ENCODE data around the gene MED16. TPM values are rescaled to one million over a fixed set of nuclear protein-coding genes. Genes with fewer than 3 reads are reported as not detected.
"Not testable (repeated sequence)": the region's sequence is repeated elsewhere in the genome, so short reads cannot be mapped to it uniquely, and the experiment has no call there.

MED16 gene
- total RNA-seq, 1 donor from 2014 or later: 41.4 TPM

DNA sequence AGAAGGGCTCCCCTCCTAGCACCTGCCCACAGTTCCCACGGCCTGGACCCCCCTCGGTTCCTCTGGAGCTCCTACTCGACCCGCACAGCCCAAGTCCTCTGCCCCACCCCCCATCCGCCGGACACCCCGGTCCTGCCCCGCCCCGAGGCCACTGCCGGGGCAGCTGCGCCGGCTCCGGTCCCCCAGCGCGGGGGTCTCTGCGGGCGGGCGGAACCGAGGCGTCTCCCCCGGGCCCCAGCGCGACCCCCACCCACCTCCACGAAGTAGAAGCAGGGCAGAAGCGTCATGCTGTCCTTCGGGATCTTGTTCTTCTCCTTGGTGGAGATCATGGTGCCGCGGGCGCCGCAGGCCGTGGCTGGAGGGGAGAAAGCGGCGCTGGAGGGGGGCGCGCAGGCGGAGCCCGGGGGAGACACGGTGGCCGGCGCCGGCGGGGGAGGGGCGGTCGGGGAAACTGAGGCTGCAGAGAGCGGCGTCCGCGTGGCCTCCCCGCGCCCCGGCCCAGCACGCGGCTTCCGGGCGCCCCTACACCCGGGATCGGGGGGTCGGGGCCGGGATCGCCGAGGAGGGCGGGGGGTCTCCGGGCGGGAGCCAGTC lies 71.7 kb downstream of the MED16 start:
- FAIRE-seq (no peak), DNase-seq (ENCODE audit: low read depth) (no peak)
- TF ChIP-seq EZH2 (IDR thresholded peaks at IDR 0.05; ENCODE audit: insufficient read depth, low read length): peak; percentile 69
- TF ChIP-seq, protein P1, sequence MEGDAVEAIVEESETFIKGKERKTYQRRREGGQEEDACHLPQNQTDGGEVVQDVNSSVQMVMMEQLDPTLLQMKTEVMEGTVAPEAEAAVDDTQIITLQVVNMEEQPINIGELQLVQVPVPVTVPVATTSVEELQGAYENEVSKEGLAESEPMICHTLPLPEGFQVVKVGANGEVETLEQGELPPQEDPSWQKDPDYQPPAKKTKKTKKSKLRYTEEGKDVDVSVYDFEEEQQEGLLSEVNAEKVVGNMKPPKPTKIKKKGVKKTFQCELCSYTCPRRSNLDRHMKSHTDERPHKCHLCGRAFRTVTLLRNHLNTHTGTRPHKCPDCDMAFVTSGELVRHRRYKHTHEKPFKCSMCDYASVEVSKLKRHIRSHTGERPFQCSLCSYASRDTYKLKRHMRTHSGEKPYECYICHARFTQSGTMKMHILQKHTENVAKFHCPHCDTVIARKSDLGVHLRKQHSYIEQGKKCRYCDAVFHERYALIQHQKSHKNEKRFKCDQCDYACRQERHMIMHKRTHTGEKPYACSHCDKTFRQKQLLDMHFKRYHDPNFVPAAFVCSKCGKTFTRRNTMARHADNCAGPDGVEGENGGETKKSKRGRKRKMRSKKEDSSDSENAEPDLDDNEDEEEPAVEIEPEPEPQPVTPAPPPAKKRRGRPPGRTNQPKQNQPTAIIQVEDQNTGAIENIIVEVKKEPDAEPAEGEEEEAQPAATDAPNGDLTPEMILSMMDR (IDR thresholded peaks at IDR 0.05; ENCODE audit: insufficient read depth, low read depth, low read length): no peak
- Mint-ChIP-seq H3K9me3 (ENCODE audit: unreplicated experiment) (no peaks in the 10 kb centered on the region), H3K27ac (ENCODE audit: unreplicated experiment) (no peak overlapping the region), H3K36me3 (ENCODE audit: low read depth, unreplicated experiment) (no peaks in the 10 kb centered on the region), H3K27me3 (ENCODE audit: low read depth, unreplicated experiment) (no peaks in the 10 kb centered on the region), H3K4me3 (ENCODE audit: unreplicated experiment) (peak overlapping the region; percentile 76), H3K4me1 (ENCODE audit: low read depth, unreplicated experiment) (no peaks in the 10 kb centered on the region)
- Histone ChIP-seq H3K79me2 (ENCODE audit: insufficient read depth, low read length) (no peaks in the 10 kb centered on the region), H3K9ac (ENCODE audit: low read length) (no peak overlapping the region), H3K4me1 (ENCODE audit: insufficient read depth, low read length) (no peaks in the 10 kb centered on the region), H3K36me3 (ENCODE audit: insufficient read depth, low read length) (no peaks in the 10 kb centered on the region), H3K27me3 (ENCODE audit: insufficient read depth, low read length) (peaks cover 2% of the 10 kb centered on the region), H4K20me1 (ENCODE audit: insufficient read depth, low read length) (peaks cover 2% of the 10 kb centered on the region), H3K4me3 (ENCODE audit: insufficient read depth, low read depth, low read length) (no peak overlapping the region), H3K27ac (ENCODE audit: low read depth, low read length) (no peak overlapping the region), H2AFZ (ENCODE audit: low read depth, low read length) (no peak overlapping the region), H3K9me3 (ENCODE audit: insufficient read depth, low read depth, low read length) (no peaks in the 10 kb centered on the region), H3K4me2 (ENCODE audit: low read length) (peak overlapping the region; percentile 77)

DNA sequence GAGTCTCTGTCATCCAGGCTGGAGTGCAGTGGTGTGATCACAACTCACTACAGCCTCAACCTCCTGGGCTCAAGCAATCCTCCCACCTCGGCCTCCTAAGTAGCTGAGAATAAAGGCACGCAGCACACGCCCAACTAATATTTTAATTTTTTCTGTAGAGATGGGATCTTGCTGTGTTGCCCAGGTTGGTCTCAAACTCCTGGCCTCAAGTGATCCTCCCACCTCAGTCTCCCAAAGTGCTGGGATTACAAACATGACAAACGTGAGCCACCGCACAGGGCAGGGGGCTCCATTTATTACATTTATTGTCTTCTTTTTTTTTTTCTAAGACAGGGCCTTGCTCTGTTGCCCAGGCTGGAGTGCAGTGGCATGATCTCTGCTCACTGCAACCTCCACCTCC lies 72.8 kb downstream of the MED16 start:
- H3K36me3 Mint-ChIP-seq (ENCODE audit: low read depth, unreplicated experiment); H3K4me3 ChIP-seq (ENCODE audit: insufficient read depth, low read depth, low read length); H3K36me3 ChIP-seq (ENCODE audit: insufficient read depth, low read length); H3K4me1 Mint-ChIP-seq (ENCODE audit: low read depth, unreplicated experiment); H3K79me2 ChIP-seq (ENCODE audit: insufficient read depth, low read length); H3K4me2 ChIP-seq (ENCODE audit: low read length); H3K9me3 ChIP-seq (ENCODE audit: insufficient read depth, low read depth, low read length); H4K20me1 ChIP-seq (ENCODE audit: insufficient read depth, low read length); H3K9me3 Mint-ChIP-seq (ENCODE audit: unreplicated experiment); H3K9ac ChIP-seq (ENCODE audit: low read length); FAIRE-seq; H3K27ac Mint-ChIP-seq (ENCODE audit: unreplicated experiment); H3K4me1 ChIP-seq (ENCODE audit: insufficient read depth, low read length); DNase-seq (ENCODE audit: low read depth); H3K27me3 Mint-ChIP-seq (ENCODE audit: low read depth, unreplicated experiment); H3K27ac ChIP-seq (ENCODE audit: low read depth, low read length); H3K27me3 ChIP-seq (ENCODE audit: insufficient read depth, low read length); H2AFZ ChIP-seq (ENCODE audit: low read depth, low read length): not testable (repeated sequence)
- peak overlapping the region; percentile 77 for H3K4me3 Mint-ChIP-seq (ENCODE audit: unreplicated experiment)

Other genes starting within 250 kb of the MED16 start
- gene RNF126, start 230.0 kb downstream of the MED16 start, total RNA-seq: 58.3 and 58.5 TPM in 2 replicates
- gene FSTL3, start 216.8 kb downstream of the MED16 start, total RNA-seq: 72.0 and 78.8 TPM in 2 replicates
- not detected in 2 replicates for gene PRSS57, start 197.7 kb downstream of the MED16 start, total RNA-seq
- 60.0 and 67.3 TPM in 2 replicates for gene PALM, start 184.3 kb downstream of the MED16 start, total RNA-seq
- 0.36 and 0.43 TPM in 2 replicates for gene MISP, start 142.1 kb downstream of the MED16 start, total RNA-seq
- gene PTBP1, start 95.7 kb downstream of the MED16 start, total RNA-seq: 366 and 386 TPM in 2 replicates
- gene PLPPR3, start 71.2 kb downstream of the MED16 start, total RNA-seq: 29.2 and 36.5 TPM in 2 replicates
- 1.00 and 1.4 TPM in 2 replicates for gene AZU1, start 65.3 kb downstream of the MED16 start, total RNA-seq
- not detected in 2 replicates for gene PRTN3, start 52.2 kb downstream of the MED16 start, total RNA-seq
- not detected in 2 replicates for gene ELANE, start 40.9 kb downstream of the MED16 start, total RNA-seq
- gene CFD, start 33.5 kb downstream of the MED16 start, total RNA-seq: 0.59 and 0.65 TPM in 2 replicates
- gene RNU6-9, start 297 bp upstream of the MED16 start, total RNA-seq: not detected in 2 replicates
- gene R3HDM4, start 20.0 kb upstream of the MED16 start, total RNA-seq: 57.9 and 60.0 TPM in 2 replicates
- gene KISS1R, start 24.1 kb upstream of the MED16 start, total RNA-seq: not detected in 2 replicates
- gene ARID3A, start 32.8 kb upstream of the MED16 start, total RNA-seq: 100 and 106 TPM in 2 replicates
- 60.0 and 68.9 TPM in 2 replicates for gene WDR18, start 91.2 kb upstream of the MED16 start, total RNA-seq
- gene GRIN3B, start 107.2 kb upstream of the MED16 start, total RNA-seq: 2.5 and 2.7 TPM in 2 replicates
- 155 and 173 TPM in 2 replicates for gene TMEM259, start 127.9 kb upstream of the MED16 start, total RNA-seq
- not detected in 2 replicates for gene RNU6-2, start 128.3 kb upstream of the MED16 start, total RNA-seq
- gene CNN2, start 133.4 kb upstream of the MED16 start, total RNA-seq: 781 and 819 TPM in 2 replicates
- gene ABCA7, start 146.9 kb upstream of the MED16 start, total RNA-seq: 14.3 and 18.4 TPM in 2 replicates
- 2.7 and 3.0 TPM in 2 replicates for gene ARHGAP45, start 174.0 kb upstream of the MED16 start, total RNA-seq
- 180 and 207 TPM in 2 replicates for gene POLR2E, start 202.2 kb upstream of the MED16 start, total RNA-seq
- gene GPX4, start 210.8 kb upstream of the MED16 start, total RNA-seq: 294 and 325 TPM in 2 replicates

All from astrocyte (in vitro differentiated cells and primary cell).